ENCODE data around the gene PARP3.

The PARP3 gene

DNA sequence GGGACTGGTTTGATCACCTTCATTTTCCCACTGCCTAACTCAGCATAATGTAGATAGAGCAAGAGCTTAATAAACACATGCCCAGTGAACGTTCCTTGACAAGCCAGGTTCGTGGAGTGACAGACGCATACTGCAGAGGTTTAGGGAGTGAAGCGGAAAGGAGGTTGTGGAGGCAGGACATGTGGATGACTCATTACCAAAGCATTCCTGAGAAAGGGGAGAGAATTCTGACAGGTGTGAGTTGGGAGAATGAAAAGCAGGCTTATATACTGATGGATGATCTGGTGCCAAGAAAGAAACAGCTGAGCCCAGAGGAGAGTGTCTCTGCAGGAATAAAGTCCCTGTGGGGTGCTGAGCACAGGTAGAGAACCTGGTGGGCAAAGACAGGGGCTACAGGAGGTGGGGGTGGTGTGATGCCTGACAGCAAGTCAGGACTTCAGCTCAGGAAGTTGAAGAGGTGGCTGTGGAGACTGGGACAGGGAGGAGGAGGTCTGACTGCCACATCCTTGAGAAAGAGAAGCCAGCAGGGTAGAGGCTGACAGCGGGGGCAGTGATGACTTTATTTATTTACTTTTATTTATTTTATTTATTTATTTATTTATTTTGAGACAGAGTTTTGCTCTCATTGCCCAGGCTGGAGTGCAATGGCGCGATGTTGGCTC lies 55.9 kb downstream of the PARP3 start:
- peak overlapping the region in 1 of 3 experiments; percentile 3 for H3K4me3 Mint-ChIP-seq
- H3K4me1 Mint-ChIP-seq: peaks cover 41% of the 10 kb centered on the region
- H3K9me3 Mint-ChIP-seq: no peaks in the 10 kb centered on the region
- H3K27ac Mint-ChIP-seq: peak overlapping the region; percentile 0 to 70 (median 4)
- H3K36me3 Mint-ChIP-seq (ENCODE audit: low read depth): peaks cover 24% of the 10 kb centered on the region
- H3K27me3 Mint-ChIP-seq (ENCODE audit: low read depth): peaks cover 9% of the 10 kb centered on the region
- TF ChIP-seq, protein P1, sequence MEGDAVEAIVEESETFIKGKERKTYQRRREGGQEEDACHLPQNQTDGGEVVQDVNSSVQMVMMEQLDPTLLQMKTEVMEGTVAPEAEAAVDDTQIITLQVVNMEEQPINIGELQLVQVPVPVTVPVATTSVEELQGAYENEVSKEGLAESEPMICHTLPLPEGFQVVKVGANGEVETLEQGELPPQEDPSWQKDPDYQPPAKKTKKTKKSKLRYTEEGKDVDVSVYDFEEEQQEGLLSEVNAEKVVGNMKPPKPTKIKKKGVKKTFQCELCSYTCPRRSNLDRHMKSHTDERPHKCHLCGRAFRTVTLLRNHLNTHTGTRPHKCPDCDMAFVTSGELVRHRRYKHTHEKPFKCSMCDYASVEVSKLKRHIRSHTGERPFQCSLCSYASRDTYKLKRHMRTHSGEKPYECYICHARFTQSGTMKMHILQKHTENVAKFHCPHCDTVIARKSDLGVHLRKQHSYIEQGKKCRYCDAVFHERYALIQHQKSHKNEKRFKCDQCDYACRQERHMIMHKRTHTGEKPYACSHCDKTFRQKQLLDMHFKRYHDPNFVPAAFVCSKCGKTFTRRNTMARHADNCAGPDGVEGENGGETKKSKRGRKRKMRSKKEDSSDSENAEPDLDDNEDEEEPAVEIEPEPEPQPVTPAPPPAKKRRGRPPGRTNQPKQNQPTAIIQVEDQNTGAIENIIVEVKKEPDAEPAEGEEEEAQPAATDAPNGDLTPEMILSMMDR (IDR thresholded peaks at IDR 0.05; ENCODE audit: unreplicated experiment in 3 of 3): no peak
